Calu3 (cell line): ENCODE data around the gene PAQR4. TPM values are rescaled to one million over a fixed set of nuclear protein-coding genes. Genes with fewer than 3 reads are reported as not detected.

Experiments used
- BruUV-seq: library from RNA; stranded (reverse); fragments of 400-500 nt; replicated peaks from 2 replicates; lab custom pipeline; 2021; lab: Mats Ljungman, UMichigan
- CTCF ChIA-PET: fragments of 300-600 bp; sonication (Branson Sonifier 250); formaldehyde crosslinking; loops from one replicate; lab custom pipeline; 2022; ENCODE audit warnings: antibody characterized with exemption; lab: Charles Lee
- DNase-seq: peaks from one replicate; pipeline ENCODE4 v3.0.0; 2022
- H3K27ac Mint-ChIP-seq: one replicate; pipeline ENCODE4 v1.8.0; 2022; ENCODE audit warnings: mixed read lengths; ENCODE audit not compliant: unreplicated experiment
- H3K27me3 Mint-ChIP-seq: one replicate; pipeline ENCODE4 v1.8.0; 2022; ENCODE audit warnings: mixed read lengths; ENCODE audit not compliant: unreplicated experiment
- H3K36me3 Mint-ChIP-seq: one replicate; pipeline ENCODE4 v1.8.0; 2022; ENCODE audit warnings: mild to moderate bottlenecking, moderate library complexity, mixed read lengths; ENCODE audit not compliant: insufficient read depth, unreplicated experiment
- H3K4me1 Mint-ChIP-seq: one replicate; pipeline ENCODE4 v1.8.0; 2022; ENCODE audit warnings: mild to moderate bottlenecking, low read depth, mixed read lengths; ENCODE audit not compliant: unreplicated experiment
- H3K4me3 Mint-ChIP-seq: one replicate; pipeline ENCODE4 v1.8.0; 2022; ENCODE audit warnings: mild to moderate bottlenecking, low read depth, moderate library complexity, mixed read lengths; ENCODE audit not compliant: unreplicated experiment
- H3K9me3 Mint-ChIP-seq: one replicate; pipeline ENCODE4 v1.8.0; 2022; ENCODE audit warnings: low read depth, mixed read lengths; ENCODE audit not compliant: unreplicated experiment
- intact Hi-C: fragments of 100-400 bp; cut with micrococcal nuclease; formaldehyde crosslinking; loops from one replicate; pipeline ENCODE4 v1.10.0; 2022; ENCODE audit not compliant: unreplicated experiment
- total RNA-seq: library from RNA; stranded (reverse); gene quantifications from 2 replicates; pipeline ENCODE4 v1.2.3, GENCODE V29; 2022
- TF ChIP-seq, protein P1 (sequence below): fragments of 200-600 bp; IDR thresholded peaks from one replicate; pipeline ENCODE4 v1.8.0; 2022; ENCODE audit warnings: antibody characterized with exemption; ENCODE audit not compliant: unreplicated experiment

PAQR4 gene
- total RNA-seq, 1 experiment from 2014 or later: 56.0 TPM

DNA sequence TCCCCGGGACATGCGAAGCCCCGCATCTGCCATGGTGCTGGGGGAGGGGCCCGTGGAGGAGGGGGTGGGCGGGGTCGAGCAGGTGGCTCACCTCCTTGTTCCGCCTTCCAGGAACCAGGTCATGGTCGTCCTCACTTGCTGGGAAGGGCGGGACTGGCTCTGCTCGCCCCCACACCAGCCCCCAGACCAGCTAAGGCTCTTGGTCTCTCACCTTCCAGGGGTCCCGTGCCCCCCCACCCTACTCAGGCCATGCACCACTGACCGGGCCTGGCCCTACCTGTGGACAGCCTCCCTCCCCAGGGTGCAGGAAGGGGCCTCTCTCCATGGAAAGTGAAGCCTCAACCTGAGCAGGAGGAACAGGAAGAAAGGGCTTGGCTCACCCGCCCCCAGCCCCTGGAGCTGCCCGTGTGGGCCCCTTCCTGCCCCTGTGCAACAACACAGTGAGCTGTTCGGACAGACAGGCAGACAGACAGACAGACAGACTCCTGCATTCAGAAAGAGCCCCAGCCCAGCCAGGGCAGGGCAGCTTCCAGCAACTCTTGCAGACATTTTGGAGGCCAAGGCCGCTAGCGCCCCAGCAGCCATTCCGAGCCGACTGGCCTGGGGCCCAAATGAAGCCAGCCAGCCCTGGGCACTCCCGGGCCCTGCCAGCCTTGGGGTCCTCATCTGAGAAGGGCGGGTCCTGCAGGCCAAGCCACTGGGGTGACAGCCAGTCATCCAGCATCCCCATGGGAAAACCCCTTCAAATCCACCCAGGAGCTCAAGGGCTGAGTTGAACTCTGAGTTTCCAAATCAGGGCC is 13.2 kb upstream of the PAQR4 start:
- CTCF ChIA-PET: no interaction called here
- no TSS peak for BruUV-seq
- peaks cover 34% of the 10 kb centered on the region for H3K4me1 Mint-ChIP-seq
- H3K4me3 Mint-ChIP-seq: no peak overlapping the region
- H3K27me3 Mint-ChIP-seq: peaks cover 59% of the 10 kb centered on the region
- peaks cover 30% of the 10 kb centered on the region for H3K36me3 Mint-ChIP-seq
- H3K27ac Mint-ChIP-seq: no peak overlapping the region
- intact Hi-C loops: no loop called here
- TF ChIP-seq, protein P1, sequence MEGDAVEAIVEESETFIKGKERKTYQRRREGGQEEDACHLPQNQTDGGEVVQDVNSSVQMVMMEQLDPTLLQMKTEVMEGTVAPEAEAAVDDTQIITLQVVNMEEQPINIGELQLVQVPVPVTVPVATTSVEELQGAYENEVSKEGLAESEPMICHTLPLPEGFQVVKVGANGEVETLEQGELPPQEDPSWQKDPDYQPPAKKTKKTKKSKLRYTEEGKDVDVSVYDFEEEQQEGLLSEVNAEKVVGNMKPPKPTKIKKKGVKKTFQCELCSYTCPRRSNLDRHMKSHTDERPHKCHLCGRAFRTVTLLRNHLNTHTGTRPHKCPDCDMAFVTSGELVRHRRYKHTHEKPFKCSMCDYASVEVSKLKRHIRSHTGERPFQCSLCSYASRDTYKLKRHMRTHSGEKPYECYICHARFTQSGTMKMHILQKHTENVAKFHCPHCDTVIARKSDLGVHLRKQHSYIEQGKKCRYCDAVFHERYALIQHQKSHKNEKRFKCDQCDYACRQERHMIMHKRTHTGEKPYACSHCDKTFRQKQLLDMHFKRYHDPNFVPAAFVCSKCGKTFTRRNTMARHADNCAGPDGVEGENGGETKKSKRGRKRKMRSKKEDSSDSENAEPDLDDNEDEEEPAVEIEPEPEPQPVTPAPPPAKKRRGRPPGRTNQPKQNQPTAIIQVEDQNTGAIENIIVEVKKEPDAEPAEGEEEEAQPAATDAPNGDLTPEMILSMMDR: no peak
- DNase-seq: no peak
- H3K9me3 Mint-ChIP-seq: no peaks in the 10 kb centered on the region

DNA sequence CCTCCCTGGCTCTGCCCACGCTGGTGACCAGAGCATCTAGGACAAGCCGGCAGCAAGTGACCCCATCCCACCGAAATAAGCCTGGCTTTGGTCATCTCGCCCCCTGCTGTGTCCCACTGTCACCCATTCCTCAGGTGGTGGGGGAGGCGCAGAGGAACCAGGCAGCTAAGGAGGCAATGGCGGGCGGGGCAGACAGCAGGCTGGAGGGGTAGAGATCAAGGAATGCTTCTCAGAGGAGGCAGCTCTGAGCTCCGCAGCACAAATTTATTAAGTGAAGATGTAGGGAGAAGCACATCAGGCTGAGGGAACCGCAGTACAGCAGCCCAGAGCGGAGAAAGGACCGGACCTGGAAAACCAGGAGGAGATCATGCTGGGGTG is 12.6 kb upstream of the PAQR4 start:
- H3K9me3 Mint-ChIP-seq: no peaks in the 10 kb centered on the region
- H3K36me3 Mint-ChIP-seq: peaks cover 30% of the 10 kb centered on the region
- H3K27ac Mint-ChIP-seq: no peak overlapping the region
- peaks cover 34% of the 10 kb centered on the region for H3K4me1 Mint-ChIP-seq
- intact Hi-C loops: no loop called here
- H3K4me3 Mint-ChIP-seq: no peak overlapping the region
- BruUV-seq: no TSS peak
- CTCF ChIA-PET: no interaction called here
- TF ChIP-seq, protein P1: no peak
- peaks cover 65% of the 10 kb centered on the region for H3K27me3 Mint-ChIP-seq
- DNase-seq: no peak

DNA sequence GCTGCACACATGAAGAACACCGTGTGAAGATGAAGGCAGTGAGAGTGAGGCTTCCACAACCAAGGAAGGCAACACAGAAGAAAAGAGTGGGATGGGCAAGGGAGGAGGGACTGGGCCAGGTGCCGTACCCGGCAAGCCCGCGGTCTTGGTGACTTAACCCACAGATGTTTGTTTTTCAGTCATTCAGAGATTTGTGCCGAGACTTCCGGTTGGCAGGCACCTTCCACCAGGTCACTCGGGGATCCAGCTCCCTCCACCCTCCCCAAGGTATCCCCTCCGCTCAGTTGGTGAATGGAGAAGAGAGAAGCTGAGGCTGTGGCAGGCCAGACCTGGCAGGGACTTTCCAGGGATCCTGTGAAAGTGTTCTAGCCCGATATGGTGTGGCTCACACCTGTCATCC is 9.9 kb upstream of the PAQR4 start:
- no TSS peak for BruUV-seq
- TF ChIP-seq, protein P1: no peak
- intact Hi-C loops: no loop called here
- Mint-ChIP-seq H3K4me3 (no peak overlapping the region), H3K27me3 (peaks cover 86% of the 10 kb centered on the region), H3K9me3 (no peaks in the 10 kb centered on the region), H3K27ac (no peak overlapping the region), H3K4me1 (peaks cover 40% of the 10 kb centered on the region), H3K36me3 (peaks cover 34% of the 10 kb centered on the region)
- CTCF ChIA-PET: interaction anchor here (1.5 kb wide), 1 partner anchor 32 kb away, joined by 3 read pairs; no protein-coding TSS in a partner anchor
- DNase-seq: no peak

DNA sequence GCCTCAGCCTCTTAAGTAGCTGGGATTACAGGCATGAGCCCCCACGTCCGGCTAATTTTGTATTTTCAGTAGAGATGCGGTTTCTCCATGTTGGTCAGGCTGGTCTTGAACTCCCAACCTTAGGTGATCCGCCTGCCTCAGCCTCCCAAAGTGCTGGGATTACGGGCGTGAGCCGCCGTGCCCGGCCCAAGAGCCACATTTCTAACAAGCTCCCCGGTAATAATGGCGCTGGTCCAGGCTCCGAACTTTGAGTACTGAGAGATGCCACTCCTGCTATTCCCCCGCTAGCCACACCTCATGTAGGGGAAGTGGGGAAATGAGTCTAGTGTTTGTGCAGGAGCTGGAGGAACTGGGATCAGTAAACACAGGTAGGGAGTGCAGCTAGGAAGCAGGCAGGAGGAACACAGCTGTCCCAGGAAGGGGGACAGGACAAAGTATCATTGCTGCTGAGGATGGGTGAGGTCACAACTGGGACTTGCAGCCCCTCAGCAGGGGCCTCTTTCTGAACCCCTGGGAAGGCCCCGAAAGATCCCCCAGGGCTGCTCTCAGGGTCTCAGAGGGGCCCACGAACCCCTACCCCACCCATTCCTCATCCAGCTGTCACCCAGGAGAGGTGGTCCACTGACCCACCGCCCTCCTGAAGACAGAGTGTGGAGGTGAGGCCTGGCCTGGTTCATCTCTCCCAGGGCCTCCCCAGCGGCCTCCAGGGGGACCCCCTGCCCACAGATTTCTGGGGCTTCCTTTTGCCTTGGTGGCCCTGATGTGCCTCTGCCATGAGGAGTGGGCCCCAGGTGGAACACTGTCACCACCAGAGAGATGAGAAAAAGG is 8.8 kb upstream of the PAQR4 start:
- CTCF ChIA-PET: interaction anchor here (0.7 to 1.5 kb wide), 2 partner anchors 19 to 33 kb away, joined by 3 to 6 read pairs; no protein-coding TSS in a partner anchor
- Mint-ChIP-seq H3K4me3 (no peak overlapping the region), H3K27ac (no peak overlapping the region), H3K4me1 (peaks cover 43% of the 10 kb centered on the region), H3K9me3 (no peaks in the 10 kb centered on the region), H3K36me3 (peaks cover 46% of the 10 kb centered on the region), H3K27me3 (peaks cover 89% of the 10 kb centered on the region)
- intact Hi-C loops: no loop called here
- no TSS peak for BruUV-seq
- DNase-seq: no peak
- TF ChIP-seq, protein P1: no peak
